ENCODE data around the gene MDC1.

DNA sequence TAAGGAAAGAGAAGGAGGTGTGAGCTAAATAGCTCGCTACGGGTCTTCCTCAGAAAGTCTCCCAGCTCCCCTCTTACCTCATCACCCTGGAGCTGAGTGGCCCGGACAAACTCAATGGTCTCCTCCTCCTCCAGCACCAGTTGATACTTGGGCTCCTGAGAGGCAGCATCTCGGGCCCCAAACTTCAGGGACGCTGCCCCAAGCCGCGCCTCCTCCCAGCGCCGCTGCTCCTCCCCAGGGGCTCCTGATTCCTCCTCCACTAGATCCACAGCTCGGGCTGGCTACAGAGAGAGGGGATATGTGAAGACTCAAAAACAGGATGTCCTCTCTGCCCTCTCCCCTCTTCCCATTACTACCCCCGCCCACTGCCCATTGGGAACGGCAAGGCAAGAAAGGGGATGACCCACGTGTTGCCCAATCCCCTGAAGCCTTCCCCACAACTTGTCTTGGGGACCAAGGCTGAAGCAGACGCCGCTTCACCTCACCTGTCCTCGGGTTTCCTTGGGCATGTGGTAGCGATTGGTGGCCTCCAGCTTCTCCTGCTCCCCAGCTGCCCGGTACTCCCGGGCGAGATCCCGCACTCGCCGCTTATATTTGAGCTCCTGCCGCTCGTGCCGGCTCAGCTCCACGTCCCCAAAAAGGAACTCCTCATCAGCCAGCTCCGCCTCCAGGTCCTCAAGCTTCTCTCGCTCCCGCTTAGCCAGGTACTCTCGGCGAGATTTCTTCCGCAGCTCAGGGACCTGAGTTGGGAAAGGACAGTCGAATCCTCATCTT is 51.9 kb downstream of the MDC1 start:
- TF ChIP-seq, protein P1, sequence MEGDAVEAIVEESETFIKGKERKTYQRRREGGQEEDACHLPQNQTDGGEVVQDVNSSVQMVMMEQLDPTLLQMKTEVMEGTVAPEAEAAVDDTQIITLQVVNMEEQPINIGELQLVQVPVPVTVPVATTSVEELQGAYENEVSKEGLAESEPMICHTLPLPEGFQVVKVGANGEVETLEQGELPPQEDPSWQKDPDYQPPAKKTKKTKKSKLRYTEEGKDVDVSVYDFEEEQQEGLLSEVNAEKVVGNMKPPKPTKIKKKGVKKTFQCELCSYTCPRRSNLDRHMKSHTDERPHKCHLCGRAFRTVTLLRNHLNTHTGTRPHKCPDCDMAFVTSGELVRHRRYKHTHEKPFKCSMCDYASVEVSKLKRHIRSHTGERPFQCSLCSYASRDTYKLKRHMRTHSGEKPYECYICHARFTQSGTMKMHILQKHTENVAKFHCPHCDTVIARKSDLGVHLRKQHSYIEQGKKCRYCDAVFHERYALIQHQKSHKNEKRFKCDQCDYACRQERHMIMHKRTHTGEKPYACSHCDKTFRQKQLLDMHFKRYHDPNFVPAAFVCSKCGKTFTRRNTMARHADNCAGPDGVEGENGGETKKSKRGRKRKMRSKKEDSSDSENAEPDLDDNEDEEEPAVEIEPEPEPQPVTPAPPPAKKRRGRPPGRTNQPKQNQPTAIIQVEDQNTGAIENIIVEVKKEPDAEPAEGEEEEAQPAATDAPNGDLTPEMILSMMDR (IDR thresholded peaks at IDR 0.05), result no peak
- TF ChIP-seq POLR2AphosphoS5 (IDR thresholded peaks at IDR 0.05) (no peak), POLR2A (IDR thresholded peaks at IDR 0.05) (no peak)
